B cell (primary cell): Measurements from ENCODE around the gene PLCB4. TPM values are rescaled to one million over a fixed set of nuclear protein-coding genes. Genes with fewer than 3 reads are reported as not detected.

Experiments
- ATAC-seq: fragments of 200-7000 bp; cut with Tn5 transposase; one replicate; pipeline ENCODE4 v1.10.0; 2021; ENCODE audit warnings: low read depth, mild to moderate bottlenecking, moderate number of reproducible peaks, moderate library complexity
- CTCF ChIA-PET: fragments of 350-600 bp; sonication (Branson Sonifier 250); formaldehyde crosslinking; loops from one replicate; lab custom pipeline; 2021; ENCODE audit warnings: antibody characterized with exemption, inconsistent platforms; lab: Charles Lee
- POLR2A ChIA-PET: fragments of 350-600 bp; sonication (Branson Sonifier 250); formaldehyde crosslinking; loops from one replicate; lab custom pipeline; 2021; ENCODE audit warnings: antibody characterized with exemption; lab: Charles Lee
- DNase-seq: peaks from one replicate; pipeline ENCODE4 v3.0.0; 2013
- H2AFZ ChIP-seq: 2 replicates; pipeline ENCODE4 v1.6.1; 2012; ENCODE audit warnings: mild to moderate bottlenecking, low read depth, low read length; ENCODE audit not compliant: insufficient read depth, poor library complexity, severe bottlenecking
- H3K27ac ChIP-seq, 2 donors: 1 replicate in 1 of 2; 2 replicates in 1 of 2; pipeline ENCODE4 v1.5.1; 2012 to 2013; ENCODE audit warnings: low read length in 2 of 2, mild to moderate bottlenecking in 2 of 2, moderate library complexity in 1 of 2
- H3K27me3 ChIP-seq, 4 experiments: fragments of 200-600 bp in 1 of 4; sonication (generic) in 1 of 4; replicated peaks in 1 of 4; 1 replicate in 2 of 4; 2 replicates in 2 of 4; pipeline versions ENCODE4 v1.6.1 to v1.7.0; 2013 to 2016; ENCODE audit warnings: low read length in 3 of 4, mild to moderate bottlenecking in 2 of 4, mixed read lengths in 1 of 4, moderate library complexity in 1 of 4; ENCODE audit not compliant: insufficient read depth in 4 of 4, control insufficient read depth in 3 of 4; ENCODE audit errors: control extremely low read depth in 1 of 4
- H3K36me3 ChIP-seq, 2 experiments: replicated peaks in 1 of 2; 1 replicate in 1 of 2; 2 replicates in 1 of 2; pipeline versions ENCODE4 v1.6.1 to v1.7.1; 2013; ENCODE audit warnings: low read length in 1 of 2; ENCODE audit not compliant: insufficient read depth in 2 of 2, control insufficient read depth in 1 of 2; ENCODE audit errors: control extremely low read depth in 1 of 2, extremely low read depth in 1 of 2
- H3K4me1 ChIP-seq, 2 donors: fragments of 200-600 bp in 1 of 2; sonication (generic) in 1 of 2; 1 replicate in 1 of 2; 2 replicates in 1 of 2; pipeline versions ENCODE4 v1.5.1 to v1.6.1; 2013 to 2017; ENCODE audit warnings: low read length in 2 of 2; ENCODE audit not compliant: control insufficient read depth in 2 of 2, insufficient read depth in 2 of 2
- H3K4me2 ChIP-seq: replicated peaks from 2 replicates; pipeline ENCODE3; 2012; ENCODE audit warnings: mild to moderate bottlenecking, low read depth, low read length; ENCODE audit not compliant: poor library complexity, severe bottlenecking
- H3K4me3 ChIP-seq, 5 experiments: fragments of 200-600 bp in 1 of 5; sonication (generic) in 1 of 5; 1 replicate in 3 of 5; 2 replicates in 2 of 5; pipeline versions ENCODE4 v1.5.1 to v1.7.0; 2011 to 2016; ENCODE audit warnings: low read length in 4 of 5, mild to moderate bottlenecking in 4 of 5, low read depth in 2 of 5, control low read depth in 1 of 5, moderate library complexity in 1 of 5; ENCODE audit not compliant: insufficient read depth in 1 of 5; ENCODE audit errors: control extremely low read depth in 1 of 5, extremely low read depth in 1 of 5
- H3K79me2 ChIP-seq: fragments of 200-600 bp; sonication (generic); one replicate; pipeline ENCODE4 v1.6.0; 2016; ENCODE audit warnings: low read length; ENCODE audit not compliant: control insufficient read depth, insufficient read depth
- H3K9ac ChIP-seq: fragments of 200-600 bp; sonication (generic); 2 replicates; pipeline ENCODE4 v1.6.1; 2017; ENCODE audit warnings: mild to moderate bottlenecking, low read length, moderate library complexity
- H3K9me3 ChIP-seq, 3 donors: one replicate each; pipeline versions ENCODE4 v1.6.1 to v1.7.1; 2013; ENCODE audit warnings: low read length in 2 of 3; ENCODE audit not compliant: control insufficient read depth in 2 of 3, insufficient read depth in 1 of 3; ENCODE audit errors: control extremely low read depth in 1 of 3
- H4K20me1 ChIP-seq: 2 replicates; pipeline ENCODE4 v1.6.0; 2012; ENCODE audit warnings: mild to moderate bottlenecking, low read length; ENCODE audit not compliant: insufficient read depth, control insufficient read depth, poor library complexity, severe bottlenecking
- H3K27ac Mint-ChIP-seq: one replicate; pipeline ENCODE4 v1.8.0; 2021; ENCODE audit warnings: mixed read lengths
- H3K27me3 Mint-ChIP-seq: one replicate; pipeline ENCODE4 v1.8.0; 2021; ENCODE audit warnings: mixed read lengths
- H3K4me1 Mint-ChIP-seq: one replicate; pipeline ENCODE4 v1.8.0; 2021; ENCODE audit warnings: mixed read lengths
- H3K4me3 Mint-ChIP-seq: one replicate; pipeline ENCODE4 v1.8.0; 2021; ENCODE audit warnings: mixed read lengths
- H3K9me3 Mint-ChIP-seq: one replicate; pipeline ENCODE4 v1.8.0; 2022; ENCODE audit warnings: mixed read lengths; ENCODE audit not compliant: insufficient read depth
- CTCF ChIP-seq: fragments of 200-600 bp; IDR thresholded peaks from one replicate; pipeline ENCODE4 v1.8.0; 2022; ENCODE audit warnings: antibody characterized with exemption, mild to moderate bottlenecking
- EZH2 ChIP-seq: IDR thresholded peaks from 2 replicates; pipeline ENCODE4 v1.6.1; 2012; ENCODE audit warnings: borderline replicate concordance, low read depth, mild to moderate bottlenecking, moderate library complexity, low read length; ENCODE audit not compliant: insufficient read depth, poor library complexity, severe bottlenecking
- WGBS: methylation state at CpG from one replicate; pipeline ENCODE4 v1.1.5; 2013; ENCODE audit warnings: missing lambda C conversion rate; ENCODE audit not compliant: insufficient coverage; 5-methylcytosine and 5-hydroxymethylcytosine counted together
- intact Hi-C: fragments of 100-400 bp; cut with micrococcal nuclease; formaldehyde crosslinking; loops from one replicate; pipeline ENCODE4 v1.10.0; 2022
- polyA plus RNA-seq: library from polyadenylated mRNA; depleted of rRNA; stranded (reverse); fragments of >200 nt; gene quantifications from 2 replicates; pipeline ENCODE4 v1.2.3, GENCODE V29; 2012
- total RNA-seq, 2 donors: library from RNA; stranded (reverse); fragments of 120-200 nt in 1 of 2; gene quantifications; 1 replicate in 1 of 2; 2 replicates in 1 of 2; pipeline versions ENCODE4 v1.2.3 to v1.2.4, GENCODE V29; 2013 to 2022

PLCB4 gene
- total and polyA plus RNA-seq, 2 donors (not counting 1 experiment from before 2014, with no cell fraction given): not detected

- H3K27ac ChIP-seq: no peak overlapping the region
- H3K27me3 ChIP-seq: no peaks in the 10 kb centered on the region
- H3K4me2 ChIP-seq: no peak overlapping the region
- WGBS: 100% methylated on average over 2 of the region's 2 CpGs
- Mint-ChIP-seq H3K27ac (no peak overlapping the region), H3K4me1 (no peaks in the 10 kb centered on the region), H3K27me3 (no peaks in the 10 kb centered on the region), H3K4me3 (no peak overlapping the region), H3K9me3 (peaks cover 1% of the 10 kb centered on the region)
- no peaks in the 10 kb centered on the region for H4K20me1 ChIP-seq
- TF ChIP-seq CTCF (no peak), EZH2 (no peak)
- peaks cover 0 to 1% (median 0%) of the 10 kb centered on the region in 3 donors for H3K9me3 ChIP-seq
- CTCF ChIA-PET: no interaction called here
- no peaks in the 10 kb centered on the region for H3K4me1 ChIP-seq
- H2AFZ ChIP-seq: no peak overlapping the region
- intact Hi-C loops: no loop called here
- POLR2A ChIA-PET: no interaction called here
- no peak overlapping the region for H3K4me3 ChIP-seq
- DNase-seq: no peak
- no peak for ATAC-seq
- no peaks in the 10 kb centered on the region for H3K36me3 ChIP-seq
- no peaks in the 10 kb centered on the region for H3K79me2 ChIP-seq
- H3K9ac ChIP-seq: no peak overlapping the region
Observed at GRCh38 chr20:9051508-9051907, 17.4 kb upstream of the PLCB4 start.

GRCh38 chr20:9052136-9052535 is 16.8 kb upstream of the PLCB4 start:
- no peaks in the 10 kb centered on the region for H3K4me1 ChIP-seq
- TF ChIP-seq CTCF (no peak), EZH2 (no peak)
- no peak overlapping the region for H3K4me2 ChIP-seq
- no peaks in the 10 kb centered on the region for H3K4me1 Mint-ChIP-seq
- H3K27ac Mint-ChIP-seq: no peak overlapping the region
- intact Hi-C loops: no loop called here
- ChIA-PET POLR2A (no interaction called here), CTCF (no interaction called here)
- no peak overlapping the region for H3K4me3 ChIP-seq
- H2AFZ ChIP-seq: no peak overlapping the region
- H3K27ac ChIP-seq: no peak overlapping the region
- H3K9ac ChIP-seq: no peak overlapping the region
- peaks cover 1% of the 10 kb centered on the region for H3K9me3 Mint-ChIP-seq
- no peaks in the 10 kb centered on the region for H3K36me3 ChIP-seq
- WGBS: no CpG with 5 or more reads among the region's 3 CpGs
- no peak overlapping the region for H3K4me3 Mint-ChIP-seq
- H4K20me1 ChIP-seq: no peaks in the 10 kb centered on the region
- ATAC-seq (no peak), DNase-seq (no peak)
- H3K79me2 ChIP-seq: no peaks in the 10 kb centered on the region
- no peaks in the 10 kb centered on the region for H3K27me3 ChIP-seq
- H3K9me3 ChIP-seq: peaks cover 0 to 1% (median 0%) of the 10 kb centered on the region in 3 donors
- H3K27me3 Mint-ChIP-seq: no peaks in the 10 kb centered on the region
